ENCODE data around the gene NKTR.

The NKTR gene

GRCh38 chr3:42613462-42613861 lies 13.0 kb downstream of the NKTR start:
- no peak overlapping the region for H3K4me3 Mint-ChIP-seq
- H3K36me3 Mint-ChIP-seq, result peaks cover 84% of the 10 kb centered on the region
- DNase-seq (ENCODE audit: low spot score in 2 of 2) (no peak), ATAC-seq (no peak)
- no peaks in the 10 kb centered on the region for H3K9me3 Mint-ChIP-seq
- H3K27ac Mint-ChIP-seq, result peak overlapping the region; percentile 1
- peaks cover 56% of the 10 kb centered on the region for H3K4me1 Mint-ChIP-seq

- no peak for DNase-seq (ENCODE audit: low spot score in 2 of 2)
- no peak for ATAC-seq
- Mint-ChIP-seq H3K27ac (no peak overlapping the region), H3K36me3 (no peaks in the 10 kb centered on the region), H3K4me1 (peaks cover 11% of the 10 kb centered on the region), H3K9me3 (no peaks in the 10 kb centered on the region), H3K4me3 (no peak overlapping the region)
Measured at GRCh38 chr3:42631620-42632019, 31.1 kb downstream of the NKTR start.

GRCh38 chr3:42632146-42632545 lies 31.7 kb downstream of the NKTR start:
- Mint-ChIP-seq H3K27ac (no peak overlapping the region), H3K4me3 (no peak overlapping the region), H3K36me3 (no peaks in the 10 kb centered on the region), H3K9me3 (no peaks in the 10 kb centered on the region), H3K4me1 (peaks cover 11% of the 10 kb centered on the region)
- ATAC-seq (no peak), DNase-seq (ENCODE audit: low spot score in 2 of 2) (no peak)

GRCh38 chr3:42633544-42633943 lies 33.1 kb downstream of the NKTR start:
- Mint-ChIP-seq H3K9me3 (no peaks in the 10 kb centered on the region), H3K36me3 (no peaks in the 10 kb centered on the region), H3K4me1 (peaks cover 11% of the 10 kb centered on the region), H3K27ac (no peak overlapping the region), H3K4me3 (no peak overlapping the region)
- DNase-seq (ENCODE audit: low spot score in 2 of 2) (no peak), ATAC-seq (no peak)

GRCh38 chr3:42635111-42635510 lies 34.6 kb downstream of the NKTR start:
- no peaks in the 10 kb centered on the region for H3K9me3 Mint-ChIP-seq
- peaks cover 11% of the 10 kb centered on the region for H3K4me1 Mint-ChIP-seq
- no peak for DNase-seq (ENCODE audit: low spot score in 2 of 2)
- no peak overlapping the region for H3K27ac Mint-ChIP-seq
- H3K36me3 Mint-ChIP-seq, result no peaks in the 10 kb centered on the region
- ATAC-seq, result peak; percentile 72
- no peak overlapping the region for H3K4me3 Mint-ChIP-seq

- ATAC-seq, result no peak
- Mint-ChIP-seq H3K4me3 (no peak overlapping the region), H3K36me3 (no peaks in the 10 kb centered on the region), H3K4me1 (peaks cover 5% of the 10 kb centered on the region), H3K9me3 (no peaks in the 10 kb centered on the region), H3K27ac (no peak overlapping the region)
- no peak for DNase-seq (ENCODE audit: low spot score in 2 of 2)
Measured at GRCh38 chr3:42637001-42637400, 36.5 kb downstream of the NKTR start.

- Mint-ChIP-seq H3K27ac (no peak overlapping the region), H3K4me3 (no peak overlapping the region), H3K9me3 (no peaks in the 10 kb centered on the region), H3K4me1 (peaks cover 5% of the 10 kb centered on the region), H3K36me3 (no peaks in the 10 kb centered on the region)
- DNase-seq (ENCODE audit: low spot score in 2 of 2) (peak; percentile 14 to 73), ATAC-seq (peak; percentile 95)
Measured at GRCh38 chr3:42638339-42638842, 37.9 kb downstream of the NKTR start.

- ATAC-seq, result no peak
- no peak overlapping the region for H3K27ac Mint-ChIP-seq
- no peaks in the 10 kb centered on the region for H3K4me1 Mint-ChIP-seq
- H3K36me3 Mint-ChIP-seq, result no peaks in the 10 kb centered on the region
- no peak overlapping the region for H3K4me3 Mint-ChIP-seq
- no peaks in the 10 kb centered on the region for H3K9me3 Mint-ChIP-seq
- DNase-seq (ENCODE audit: low spot score in 2 of 2), result no peak
Measured at GRCh38 chr3:42639192-42639591, 38.7 kb downstream of the NKTR start.

GRCh38 chr3:42640129-42640528 lies 39.6 kb downstream of the NKTR start:
- ATAC-seq (no peak), DNase-seq (ENCODE audit: low spot score in 2 of 2) (no peak)
- Mint-ChIP-seq H3K36me3 (no peaks in the 10 kb centered on the region), H3K4me3 (no peak overlapping the region), H3K4me1 (no peaks in the 10 kb centered on the region), H3K27ac (peak overlapping the region; percentile 72), H3K9me3 (no peaks in the 10 kb centered on the region)

GRCh38 chr3:42640771-42641370 lies 40.4 kb downstream of the NKTR start:
- Mint-ChIP-seq H3K4me3 (no peak overlapping the region), H3K36me3 (no peaks in the 10 kb centered on the region), H3K27ac (peak overlapping the region; percentile 72), H3K4me1 (no peaks in the 10 kb centered on the region), H3K9me3 (no peaks in the 10 kb centered on the region)
- no peak for DNase-seq (ENCODE audit: low spot score in 2 of 2)
- ATAC-seq, result no peak

- H3K27ac Mint-ChIP-seq, result peak overlapping the region; percentile 68
Measured at GRCh38 chr3:42647821-42648459, 47.5 kb downstream of the NKTR start.

GRCh38 chr3:42649006-42649405 lies 48.5 kb downstream of the NKTR start:
- peaks cover 13% of the 10 kb centered on the region for H3K36me3 Mint-ChIP-seq
- H3K9me3 Mint-ChIP-seq, result no peaks in the 10 kb centered on the region
- ATAC-seq, result no peak
- peak overlapping the region; percentile 67 for H3K27ac Mint-ChIP-seq
- H3K4me1 Mint-ChIP-seq, result peaks cover 27% of the 10 kb centered on the region
- no peak for DNase-seq (ENCODE audit: low spot score in 2 of 2)
- H3K4me3 Mint-ChIP-seq, result no peak overlapping the region

More at GRCh38 chr3:42647821-42648459, 47.5 kb downstream of the NKTR start:
- peaks cover 16% of the 10 kb centered on the region for H3K4me1 Mint-ChIP-seq
- no peak overlapping the region for H3K4me3 Mint-ChIP-seq
- no peaks in the 10 kb centered on the region for H3K9me3 Mint-ChIP-seq
- DNase-seq (ENCODE audit: low spot score in 2 of 2) (no peak), ATAC-seq (no peak)
- peaks cover 13% of the 10 kb centered on the region for H3K36me3 Mint-ChIP-seq

- ATAC-seq (no peak), DNase-seq (ENCODE audit: low spot score in 2 of 2) (peak in 1 of 2 donors; percentile 40)
- Mint-ChIP-seq H3K4me1 (peaks cover 27% of the 10 kb centered on the region), H3K36me3 (peaks cover 13% of the 10 kb centered on the region), H3K4me3 (no peak overlapping the region), H3K9me3 (no peaks in the 10 kb centered on the region), H3K27ac (peak overlapping the region; percentile 67)
Measured at GRCh38 chr3:42649783-42650182, 49.3 kb downstream of the NKTR start.

- Mint-ChIP-seq H3K27ac (no peak overlapping the region), H3K36me3 (peaks cover 13% of the 10 kb centered on the region), H3K4me1 (peaks cover 34% of the 10 kb centered on the region), H3K4me3 (no peak overlapping the region), H3K9me3 (no peaks in the 10 kb centered on the region)
- no peak for DNase-seq (ENCODE audit: low spot score in 2 of 2)
- ATAC-seq, result no peak
Measured at GRCh38 chr3:42651248-42652091, 51.0 kb downstream of the NKTR start.

- Mint-ChIP-seq H3K36me3 (peaks cover 13% of the 10 kb centered on the region), H3K27ac (peak overlapping the region; percentile 80), H3K9me3 (no peaks in the 10 kb centered on the region), H3K4me3 (peak overlapping the region; percentile 73), H3K4me1 (peaks cover 36% of the 10 kb centered on the region)
- ATAC-seq, result no peak
- no peak for DNase-seq (ENCODE audit: low spot score in 2 of 2)
Measured at GRCh38 chr3:42652251-42652610, 51.7 kb downstream of the NKTR start.
